ENCODE data around the gene AGFG2. TPM values are rescaled to one million over a fixed set of nuclear protein-coding genes. Genes with fewer than 3 reads are reported as not detected.
"Not testable (repeated sequence)": the region's sequence is repeated elsewhere in the genome, so short reads cannot be mapped to it uniquely, and the experiment has no call there.

Gene AGFG2
- total RNA-seq, 1 donor from 2014 or later, result 13.3 TPM

- Mint-ChIP-seq H3K4me1 (peaks cover 30% of the 10 kb centered on the region), H3K9me3 (no peaks in the 10 kb centered on the region), H3K27me3 (ENCODE audit: low read depth) (peaks cover 2% of the 10 kb centered on the region), H3K27ac (ENCODE audit: unreplicated experiment) (no peak overlapping the region), H3K4me3 (no peak overlapping the region), H3K36me3 (ENCODE audit: low read depth) (no peaks in the 10 kb centered on the region)
- TF ChIP-seq CTCF (conservative IDR thresholded peaks at IDR 0.05), result peak; percentile 85
- peak; percentile 90 for DNase-seq (ENCODE audit: low read depth, low spot score)
These were observed 24.9 kb downstream of the AGFG2 start for GRCh38 chr7:100563809-100564400.

GRCh38 chr7:100564405-100564804 lies 25.4 kb downstream of the AGFG2 start:
- H3K4me1 Mint-ChIP-seq, result peaks cover 35% of the 10 kb centered on the region
- not testable (repeated sequence) for H3K27me3 Mint-ChIP-seq (ENCODE audit: low read depth); H3K27ac Mint-ChIP-seq (ENCODE audit: unreplicated experiment); DNase-seq (ENCODE audit: low read depth, low spot score); H3K36me3 Mint-ChIP-seq (ENCODE audit: low read depth); H3K4me3 Mint-ChIP-seq; H3K9me3 Mint-ChIP-seq

GRCh38 chr7:100565133-100565571 lies 26.1 kb downstream of the AGFG2 start:
- no peaks in the 10 kb centered on the region for H3K36me3 Mint-ChIP-seq (ENCODE audit: low read depth)
- no peak overlapping the region for H3K27ac Mint-ChIP-seq (ENCODE audit: unreplicated experiment)
- H3K4me1 Mint-ChIP-seq, result peaks cover 33% of the 10 kb centered on the region
- DNase-seq (ENCODE audit: low read depth, low spot score), result no peak
- no peaks in the 10 kb centered on the region for H3K9me3 Mint-ChIP-seq
- peaks cover 10% of the 10 kb centered on the region for H3K27me3 Mint-ChIP-seq (ENCODE audit: low read depth)
- no peak for TF ChIP-seq CTCF (conservative IDR thresholded peaks at IDR 0.05)
- H3K4me3 Mint-ChIP-seq, result no peak overlapping the region

GRCh38 chr7:100566018-100566531 lies 27.1 kb downstream of the AGFG2 start:
- peaks cover 33% of the 10 kb centered on the region for H3K4me1 Mint-ChIP-seq
- TF ChIP-seq CTCF (conservative IDR thresholded peaks at IDR 0.05), result no peak
- no peaks in the 10 kb centered on the region for H3K9me3 Mint-ChIP-seq
- no peak overlapping the region for H3K27ac Mint-ChIP-seq (ENCODE audit: unreplicated experiment)
- peaks cover 17% of the 10 kb centered on the region for H3K27me3 Mint-ChIP-seq (ENCODE audit: low read depth)
- no peaks in the 10 kb centered on the region for H3K36me3 Mint-ChIP-seq (ENCODE audit: low read depth)
- no peak for DNase-seq (ENCODE audit: low read depth, low spot score)
- no peak overlapping the region for H3K4me3 Mint-ChIP-seq

- peaks cover 37% of the 10 kb centered on the region for H3K4me1 Mint-ChIP-seq
- H3K4me3 Mint-ChIP-seq, result no peak overlapping the region
- TF ChIP-seq CTCF (conservative IDR thresholded peaks at IDR 0.05), result no peak
- no peak overlapping the region for H3K27ac Mint-ChIP-seq (ENCODE audit: unreplicated experiment)
- no peaks in the 10 kb centered on the region for H3K36me3 Mint-ChIP-seq (ENCODE audit: low read depth)
- H3K9me3 Mint-ChIP-seq, result no peaks in the 10 kb centered on the region
- no peak for DNase-seq (ENCODE audit: low read depth, low spot score)
- H3K27me3 Mint-ChIP-seq (ENCODE audit: low read depth), result peaks cover 24% of the 10 kb centered on the region
These were observed 28.2 kb downstream of the AGFG2 start for GRCh38 chr7:100567031-100567730.

GRCh38 chr7:100567751-100568175 lies 28.8 kb downstream of the AGFG2 start:
- no peak for DNase-seq (ENCODE audit: low read depth, low spot score)
- Mint-ChIP-seq H3K27ac (ENCODE audit: unreplicated experiment) (no peak overlapping the region), H3K4me3 (no peak overlapping the region), H3K9me3 (no peaks in the 10 kb centered on the region), H3K27me3 (ENCODE audit: low read depth) (peaks cover 24% of the 10 kb centered on the region), H3K4me1 (peaks cover 38% of the 10 kb centered on the region), H3K36me3 (ENCODE audit: low read depth) (no peaks in the 10 kb centered on the region)
- no peak for TF ChIP-seq CTCF (conservative IDR thresholded peaks at IDR 0.05)

All from neural crest cell (in vitro differentiated cells).